Left ventricle myocardium inferior (tissue), 1 donor: ENCODE measurements around the gene GINS3. TPM values are rescaled to one million over a fixed set of nuclear protein-coding genes. Genes with fewer than 3 reads are reported as not detected.
"Not testable (repeated sequence)": the region's sequence is repeated elsewhere in the genome, so short reads cannot be mapped to it uniquely, and the experiment has no call there.

Experiments
- DNase-seq: peaks from one replicate; pipeline ENCODE4 v3.0.0-alpha.2; 2020
- H3K27ac ChIP-seq: fragments of 200-600 bp; replicated peaks from 2 replicates; pipeline ENCODE4 v1.8.0; 2021
- H3K27me3 ChIP-seq: fragments of 200-600 bp; 2 replicates; pipeline ENCODE4 v1.8.0; 2021; ENCODE audit warnings: low read depth
- H3K36me3 ChIP-seq: fragments of 200-600 bp; 2 replicates; pipeline ENCODE4 v1.8.0; 2021
- H3K4me1 ChIP-seq: fragments of 200-600 bp; 2 replicates; pipeline ENCODE4 v1.8.0; 2021
- H3K4me3 ChIP-seq: fragments of 200-600 bp; 2 replicates; pipeline ENCODE4 v1.8.0; 2021; ENCODE audit warnings: mild to moderate bottlenecking, moderate library complexity
- H3K9me3 ChIP-seq: fragments of 200-600 bp; replicated peaks from 2 replicates; pipeline ENCODE4 v1.8.0; 2021
- CTCF ChIP-seq: fragments of 200-600 bp; IDR thresholded peaks from 2 replicates; pipeline ENCODE4 v1.8.0; 2021; ENCODE audit warnings: antibody characterized with exemption, mild to moderate bottlenecking, borderline replicate concordance
- intact Hi-C: fragments of 100-400 bp; cut with micrococcal nuclease; formaldehyde crosslinking; loops from one replicate; pipeline ENCODE4 v1.11.0; 2022
- total RNA-seq: library from RNA; stranded (reverse); fragmentation: NEBNext Ultra II Directional; extraction: Animal tissue kit (Norgen Biotek cat#: 25700); gene quantifications from one replicate; pipeline ENCODE4 v1.2.1, GENCODE V29; 2021
- donor health status: DM: no; HTN: yes; CAD: no; lungs with severe emphysema.

Gene GINS3
- total RNA-seq, 1 donor from 2014 or later, result 4.7 TPM

- intact Hi-C loops, result no loop called here
- Histone ChIP-seq H3K4me3 (no peak overlapping the region), H3K27me3 (no peaks in the 10 kb centered on the region), H3K9me3 (no peaks in the 10 kb centered on the region), H3K36me3 (peaks cover 5% of the 10 kb centered on the region), H3K4me1 (peaks cover 58% of the 10 kb centered on the region), H3K27ac (peak overlapping the region; percentile 95)
- peak; percentile 58 for DNase-seq
- no peak for TF ChIP-seq CTCF
Measured at GRCh38 chr16:58409316-58409973, 17.2 kb downstream of the GINS3 start.

GRCh38 chr16:58411336-58411735 is 19.1 kb downstream of the GINS3 start:
- Histone ChIP-seq H3K36me3 (no peaks in the 10 kb centered on the region), H3K27me3 (no peaks in the 10 kb centered on the region), H3K9me3 (no peaks in the 10 kb centered on the region), H3K4me1 (peaks cover 57% of the 10 kb centered on the region), H3K27ac (peak overlapping the region; percentile 95), H3K4me3 (no peak overlapping the region)
- TF ChIP-seq CTCF, result no peak
- intact Hi-C loops, result no loop called here
- no peak for DNase-seq

- Histone ChIP-seq H3K9me3 (no peaks in the 10 kb centered on the region), H3K27me3 (no peaks in the 10 kb centered on the region), H3K4me3 (no peak overlapping the region), H3K4me1 (peaks cover 59% of the 10 kb centered on the region), H3K36me3 (no peaks in the 10 kb centered on the region), H3K27ac (peak overlapping the region; percentile 95)
- peak; percentile 35 for TF ChIP-seq CTCF
- intact Hi-C loops, result no loop called here
- no peak for DNase-seq
Measured at GRCh38 chr16:58411736-58412614, 19.7 kb downstream of the GINS3 start.

GRCh38 chr16:58412615-58412970 is 20.3 kb downstream of the GINS3 start:
- Histone ChIP-seq H3K4me1 (peaks cover 61% of the 10 kb centered on the region), H3K27ac (peak overlapping the region; percentile 95)
- H3K9me3 ChIP-seq, H3K4me3 ChIP-seq, H3K36me3 ChIP-seq, H3K27me3 ChIP-seq, DNase-seq, intact Hi-C loops: not testable (repeated sequence)

GRCh38 chr16:58413359-58413758 is 21.1 kb downstream of the GINS3 start:
- Histone ChIP-seq H3K4me3 (no peak overlapping the region), H3K9me3 (no peaks in the 10 kb centered on the region), H3K27ac (peak overlapping the region; percentile 95), H3K36me3 (no peaks in the 10 kb centered on the region), H3K27me3 (no peaks in the 10 kb centered on the region), H3K4me1 (peaks cover 67% of the 10 kb centered on the region)
- no peak for DNase-seq
- TF ChIP-seq CTCF, result no peak
- intact Hi-C loops, result no loop called here

- H3K4me3 ChIP-seq, result no peak overlapping the region
- peak overlapping the region; percentile 95 for H3K27ac ChIP-seq
- H3K27me3 ChIP-seq, result no peaks in the 10 kb centered on the region
- no peak for TF ChIP-seq CTCF
- H3K4me1 ChIP-seq, result peaks cover 69% of the 10 kb centered on the region
- intact Hi-C loops, result no loop called here
- H3K9me3 ChIP-seq, result no peaks in the 10 kb centered on the region
- DNase-seq, result peak; percentile 27
- no peaks in the 10 kb centered on the region for H3K36me3 ChIP-seq
Measured at GRCh38 chr16:58415003-58415402, 22.7 kb downstream of the GINS3 start.

- intact Hi-C loops, H3K9me3 ChIP-seq, H3K36me3 ChIP-seq, H3K27me3 ChIP-seq, H3K4me3 ChIP-seq, DNase-seq: not testable (repeated sequence)
- peak overlapping the region; percentile 95 for H3K27ac ChIP-seq
- peaks cover 62% of the 10 kb centered on the region for H3K4me1 ChIP-seq
Measured at GRCh38 chr16:58415961-58416360, 23.7 kb downstream of the GINS3 start.
